Stimulated activated CD8-positive, alpha-beta memory T cell treated with anti-CD3 and anti-CD28 coated beads, Interleukin-15, amount 100 ng/mL, for 4 hours (primary cell): ENCODE data around the gene AP2A2.

ENCODE experiments used
- DNase-seq, 2 donors: peaks; one replicate each; pipeline ENCODE4 v3.0.0-alpha.2; 2020; ENCODE audit warnings: low read depth in 2 of 2

Gene AP2A2

GRCh38 chr11:925496-926301, at the start of gene AP2A2:
Gene AP2A2, plus strand, starts transcription at chr11:925870. Its CDS starts 152 bp downstream, at chr11:926022.
- DNase-seq: peak; percentile 73 to 85

- no peak for DNase-seq
Observed at GRCh38 chr11:876545-876944, 49.1 kb upstream of the AP2A2 start.

GRCh38 chr11:877565-877964, 48.1 kb upstream of the AP2A2 start:
- no peak for DNase-seq

- DNase-seq: no peak
Observed at GRCh38 chr11:880447-880846, 45.2 kb upstream of the AP2A2 start.

GRCh38 chr11:882596-882995, 43.1 kb upstream of the AP2A2 start:
- DNase-seq: no peak

GRCh38 chr11:883527-883926, 42.1 kb upstream of the AP2A2 start:
- no peak for DNase-seq

GRCh38 chr11:884578-885070, 41.0 kb upstream of the AP2A2 start:
- DNase-seq: no peak

GRCh38 chr11:886568-886967, 39.1 kb upstream of the AP2A2 start:
- no peak for DNase-seq

GRCh38 chr11:887589-887988, 38.1 kb upstream of the AP2A2 start:
- DNase-seq: no peak

GRCh38 chr11:888310-889212, 37.1 kb upstream of the AP2A2 start:
- DNase-seq: no peak

- no peak for DNase-seq
Observed at GRCh38 chr11:889257-889656, 36.4 kb upstream of the AP2A2 start.

GRCh38 chr11:889687-890475, 35.8 kb upstream of the AP2A2 start:
- DNase-seq: no peak

- DNase-seq: no peak
Observed at GRCh38 chr11:890794-891540, 34.7 kb upstream of the AP2A2 start.

GRCh38 chr11:893008-893654, 32.5 kb upstream of the AP2A2 start:
- DNase-seq: no peak

GRCh38 chr11:894575-895201, 31.0 kb upstream of the AP2A2 start:
- no peak for DNase-seq

- DNase-seq: no peak
Observed at GRCh38 chr11:895331-896110, 30.1 kb upstream of the AP2A2 start.

- DNase-seq: no peak
Observed at GRCh38 chr11:897253-898142, 28.2 kb upstream of the AP2A2 start.

GRCh38 chr11:898143-898511, 27.5 kb upstream of the AP2A2 start:
- no peak for DNase-seq
